HEK293T (cell line): ENCODE data around the gene PIK3AP1.

Experiments
- CTCF ChIA-PET: fragments of 350-600 bp; formaldehyde crosslinking; extraction: SDS; loops from one replicate; lab custom pipeline; 2021; ENCODE audit warnings: antibody characterized with exemption, inconsistent platforms; lab: Yijun Ruan, JAX
- POLR2A ChIA-PET: fragments of 350-600 bp; formaldehyde crosslinking; extraction: SDS; loops from one replicate; lab custom pipeline; 2020; ENCODE audit warnings: antibody characterized with exemption, inconsistent platforms; lab: Yijun Ruan, JAX
- DNase-seq: peaks from one replicate; pipeline ENCODE4 v3.0.0; 2012; ENCODE audit warnings: mixed read lengths; ENCODE audit errors: extremely low spot score
- ARNT ChIP-seq: fragments of 450-650 bp; IDR thresholded peaks from 2 replicates; pipeline ENCODE4 v1.6.1; 2017; ENCODE audit warnings: mild to moderate bottlenecking
- BHLHE40 ChIP-seq: fragments of 450-650 bp; IDR thresholded peaks from 2 replicates; pipeline ENCODE4 v1.6.1; 2016; ENCODE audit warnings: mild to moderate bottlenecking, moderate library complexity, borderline replicate concordance
- CTBP1 ChIP-seq: fragments of 450-650 bp; IDR thresholded peaks from 2 replicates; pipeline ENCODE4 v1.6.1; 2016; ENCODE audit warnings: borderline replicate concordance
- ELF4 ChIP-seq: fragments of 450-650 bp; IDR thresholded peaks from 2 replicates; pipeline ENCODE4 v1.6.1; 2017; ENCODE audit warnings: antibody characterized with exemption
- FOXA1 ChIP-seq: fragments of 450-650 bp; IDR thresholded peaks from 2 replicates; pipeline ENCODE4 v1.6.1; 2016; ENCODE audit warnings: mild to moderate bottlenecking
- FOXK2 ChIP-seq: fragments of 450-650 bp; IDR thresholded peaks from 2 replicates; pipeline ENCODE4 v1.6.1; 2016; ENCODE audit warnings: mild to moderate bottlenecking
- FOXM1 ChIP-seq: fragments of 450-650 bp; IDR thresholded peaks from 2 replicates; pipeline ENCODE4 v1.6.1; 2017; ENCODE audit warnings: mild to moderate bottlenecking, borderline replicate concordance
- HDGF ChIP-seq: fragments of 450-650 bp; IDR thresholded peaks from 2 replicates; pipeline ENCODE4 v1.6.1; 2017; ENCODE audit warnings: antibody characterized with exemption, borderline replicate concordance
- L3MBTL2 ChIP-seq: fragments of 450-650 bp; conservative IDR thresholded peaks from 2 replicates; pipeline ENCODE4 v1.6.1; 2016; ENCODE audit warnings: mild to moderate bottlenecking
- LEF1 ChIP-seq: fragments of 450-650 bp; IDR thresholded peaks from 2 replicates; pipeline ENCODE4 v1.6.1; 2017; ENCODE audit warnings: mild to moderate bottlenecking, borderline replicate concordance
- NFRKB ChIP-seq: fragments of 450-650 bp; IDR thresholded peaks from 2 replicates; pipeline ENCODE4 v1.6.1; 2016; ENCODE audit warnings: mild to moderate bottlenecking, moderate library complexity
- PKNOX1 ChIP-seq: fragments of 450-650 bp; IDR thresholded peaks from 2 replicates; pipeline ENCODE4 v1.6.1; 2016
- SP1 ChIP-seq: fragments of 450-650 bp; IDR thresholded peaks from 2 replicates; pipeline ENCODE4 v1.6.1; 2017
- SUZ12 ChIP-seq: fragments of 450-650 bp; IDR thresholded peaks from 2 replicates; pipeline ENCODE4 v1.6.1; 2016; ENCODE audit warnings: mild to moderate bottlenecking
- TARDBP ChIP-seq: fragments of 450-650 bp; IDR thresholded peaks from 2 replicates; pipeline ENCODE4 v1.6.1; 2016
- ZNF384 ChIP-seq: fragments of 450-650 bp; IDR thresholded peaks from 2 replicates; pipeline ENCODE4 v1.6.1; 2016

PIK3AP1 gene

DNA sequence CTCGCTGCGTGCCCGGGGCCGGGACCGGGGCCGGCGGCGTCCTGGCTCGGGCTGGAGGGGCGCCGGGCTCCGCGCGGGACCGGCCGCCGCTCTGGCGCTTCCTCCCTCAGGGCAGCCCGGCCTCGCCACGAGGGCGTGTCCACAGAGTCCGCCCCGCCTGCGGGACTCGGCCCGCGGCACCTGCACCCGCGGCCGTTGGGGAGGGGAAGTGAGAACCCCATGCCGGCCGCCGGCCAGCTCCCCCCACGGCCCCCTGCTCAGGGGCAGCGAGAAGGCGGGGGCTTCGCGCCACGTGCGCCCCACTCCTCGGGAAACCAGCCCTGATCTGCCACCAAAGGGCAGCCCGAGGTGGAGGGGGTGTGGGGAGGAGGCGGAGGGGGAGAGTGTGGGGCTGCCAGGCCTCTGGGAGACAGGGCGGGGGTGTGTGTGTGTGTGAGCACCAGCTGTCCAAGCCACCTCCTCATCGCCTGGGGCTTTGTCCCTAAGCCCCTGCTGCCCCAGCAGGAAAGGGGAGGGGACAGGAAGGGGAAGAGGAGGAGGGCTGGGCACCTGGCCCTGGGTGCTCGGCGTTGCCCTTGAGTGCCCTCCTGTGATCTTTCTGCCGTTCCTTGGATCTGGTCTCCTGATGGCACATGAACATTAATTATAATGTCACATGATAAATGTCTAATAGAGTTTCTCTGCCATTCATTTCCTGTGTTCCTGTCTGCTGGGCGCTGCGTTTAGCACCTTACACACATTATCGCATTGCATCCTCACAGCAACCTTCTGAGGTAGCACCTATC is at the start of gene PIK3AP1:
PIK3AP1 (minus strand) TSS at position 93 of the 785 bp plus-strand sequence. CDS start 120 bp downstream, outside the sequence.
- peak; percentile 70 for DNase-seq
- TF ChIP-seq ZNF384 (no peak), SUZ12 (no peak), CTBP1 (no peak), ELF4 (no peak), SP1 (no peak), HDGF (no peak), LEF1 (no peak), FOXK2 (no peak), NFRKB (no peak), L3MBTL2 (peak; percentile 77), ARNT (no peak), FOXA1 (no peak), BHLHE40 (no peak), TARDBP (no peak), PKNOX1 (0 out of 2 replicates have a peak, but pooled peaks have one; percentile 12), FOXM1 (no peak)
- ChIA-PET POLR2A (no interaction called here), CTCF (no interaction called here)

- DNase-seq, result no peak
- POLR2A ChIA-PET, result no interaction called here
- TF ChIP-seq LEF1 (no peak), SUZ12 (no peak), ARNT (no peak), BHLHE40 (no peak), TARDBP (no peak), L3MBTL2 (no peak), ELF4 (no peak), SP1 (no peak), CTBP1 (no peak), NFRKB (no peak), HDGF (no peak), FOXA1 (no peak), FOXM1 (no peak), ZNF384 (no peak)
- CTCF ChIA-PET, result interaction anchor here (0.6 kb wide), 1 partner anchor 257 kb away, joined by 3 read pairs; no protein-coding TSS in a partner anchor
Observed at GRCh38 chr10:96768136-96768535, 47.8 kb upstream of the PIK3AP1 start.

DNA sequence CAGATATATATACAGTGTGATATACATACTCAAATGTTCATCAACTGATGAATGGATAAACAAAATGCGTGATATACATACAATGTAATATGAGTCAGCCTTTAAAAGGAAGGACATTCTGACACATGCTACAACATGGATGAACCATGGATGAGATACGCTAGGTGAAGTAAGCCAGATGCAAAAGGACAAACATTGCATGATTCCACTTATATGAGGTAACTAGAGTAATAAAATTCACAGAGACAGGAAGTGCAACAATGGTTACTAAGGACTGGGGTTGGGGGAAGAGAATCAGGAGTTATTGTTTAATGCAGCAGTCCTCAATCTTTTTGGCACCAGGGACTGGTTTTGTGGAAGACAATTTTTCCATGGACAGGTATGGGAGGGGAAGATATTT is 47.3 kb upstream of the PIK3AP1 start:
- no peak for DNase-seq
- ChIA-PET POLR2A (no interaction called here), CTCF (interaction anchor here (0.6 kb wide), 1 partner anchor 258 kb away, joined by 3 read pairs; no protein-coding TSS in a partner anchor)
- no peak for TF ChIP-seq ZNF384
- no peak for TF ChIP-seq FOXK2
- no peak for TF ChIP-seq LEF1
- TF ChIP-seq HDGF, result no peak
- TF ChIP-seq ARNT, result no peak
- TF ChIP-seq SP1, result no peak
- TF ChIP-seq BHLHE40, result no peak
- TF ChIP-seq L3MBTL2, result no peak
- TF ChIP-seq FOXM1, result no peak
- no peak for TF ChIP-seq ELF4
- TF ChIP-seq TARDBP, result no peak
- no peak for TF ChIP-seq SUZ12
- TF ChIP-seq NFRKB, result no peak
- no peak for TF ChIP-seq CTBP1
- TF ChIP-seq FOXA1, result no peak
- no peak for TF ChIP-seq PKNOX1

DNA sequence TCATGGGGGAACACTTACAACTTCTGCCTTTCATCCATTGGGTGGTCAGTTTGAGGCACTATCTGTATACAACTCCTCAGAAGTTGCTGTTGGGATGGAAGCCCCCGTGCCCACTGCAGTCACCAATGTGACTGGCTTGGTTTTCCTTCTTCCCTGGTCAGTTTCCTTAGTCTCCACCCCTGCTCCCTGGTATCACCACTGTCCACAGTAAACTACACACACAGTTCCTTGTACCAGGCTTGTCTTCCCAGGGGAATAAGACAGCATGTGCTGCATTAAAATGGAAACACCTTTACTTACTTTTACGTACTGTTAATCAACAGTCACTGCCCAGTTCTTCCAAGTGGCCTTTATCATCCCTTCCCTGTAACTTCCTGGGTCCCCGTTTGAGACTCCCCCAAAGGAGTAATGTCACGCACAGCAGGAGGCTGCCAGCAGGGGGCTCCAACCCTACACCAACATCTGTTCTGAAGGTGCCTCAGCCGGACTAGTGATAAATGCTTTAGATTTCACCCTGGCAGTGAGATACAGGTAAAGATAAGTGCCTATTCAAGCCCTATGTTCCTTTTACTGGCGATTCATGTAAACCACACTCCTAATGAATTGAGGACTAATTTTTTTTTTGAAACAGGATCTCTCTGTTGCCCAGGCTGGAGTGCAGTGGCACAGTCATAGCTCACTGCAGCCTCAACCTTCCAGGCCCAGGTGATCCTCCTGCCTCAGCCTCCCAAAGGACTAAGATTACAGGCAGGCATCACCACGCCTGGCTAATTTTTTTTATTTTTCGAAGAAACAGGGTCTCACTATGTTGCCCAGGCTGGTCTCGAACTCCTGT is 45.3 kb upstream of the PIK3AP1 start:
- TF ChIP-seq SP1 (no peak), HDGF (no peak), FOXA1 (no peak), L3MBTL2 (no peak), ZNF384 (no peak), TARDBP (no peak), ARNT (no peak), FOXK2 (no peak), CTBP1 (no peak), PKNOX1 (no peak), ELF4 (no peak), SUZ12 (no peak), LEF1 (no peak), FOXM1 (no peak), BHLHE40 (no peak), NFRKB (no peak)
- ChIA-PET CTCF (no interaction called here), POLR2A (no interaction called here)
- peak; percentile 59 for DNase-seq

- TF ChIP-seq CTBP1, result no peak
- TF ChIP-seq ZNF384, result no peak
- TF ChIP-seq PKNOX1, result no peak
- no peak for TF ChIP-seq HDGF
- TF ChIP-seq FOXM1, result no peak
- TF ChIP-seq LEF1, result no peak
- no peak for TF ChIP-seq SUZ12
- no peak for TF ChIP-seq TARDBP
- TF ChIP-seq ARNT, result no peak
- no peak for TF ChIP-seq FOXK2
- ChIA-PET POLR2A (interaction anchor here (0.7 kb wide), 1 partner anchor 116 kb away, joined by 4 read pairs; no protein-coding TSS in a partner anchor), CTCF (interaction anchor here (0.8 to 1.2 kb wide), 3 partner anchors 124 to 430 kb away, joined by 3 to 4 read pairs (median 3); no protein-coding TSS in a partner anchor)
- no peak for DNase-seq
Observed at GRCh38 chr10:96764425-96765060, 44.2 kb upstream of the PIK3AP1 start.
